Mammary epithelial cell (primary cell): ENCODE data around the gene TELO2.

ENCODE experiments used
- CTCF ChIP-seq, 2 donors: IDR thresholded peaks in 1 of 2; conservative IDR thresholded peaks in 1 of 2; 2 replicates each; pipeline ENCODE4 v1.5.1; 2011 to 2012; ENCODE audit warnings: inconsistent platforms in 2 of 2, low read length in 2 of 2, mild to moderate bottlenecking in 2 of 2, control low read depth in 1 of 2, low read depth in 1 of 2; ENCODE audit not compliant: insufficient read depth in 1 of 2; ENCODE audit errors: extremely low read depth in 1 of 2
- EZH2 ChIP-seq: IDR thresholded peaks from 2 replicates; pipeline ENCODE4 v1.6.1; 2012; ENCODE audit warnings: low read length, inconsistent platforms, borderline replicate concordance

GRCh38 chr16:1553946-1554825 lies 61.0 kb downstream of the TELO2 start:
- TF ChIP-seq CTCF (conservative IDR thresholded peaks at IDR 0.05 in 1 of 2, IDR thresholded peaks at IDR 0.05 in 1 of 2; ENCODE audit: extremely low read depth in 1 of 2, insufficient read depth in 1 of 2, low read depth in 1 of 2, low read length in 2 of 2), result no peak
- no peak for TF ChIP-seq EZH2
